Psoas muscle (tissue), 8 donors: ENCODE data around the gene ABL2. TPM values are rescaled to one million over a fixed set of nuclear protein-coding genes. Genes with fewer than 3 reads are reported as not detected.

Experiments
- ATAC-seq, 4 donors: fragments of 200-7000 bp; cut with Tn5 transposase; one replicate each; pipeline ENCODE4 v1.9.1; 2020; ENCODE audit warnings: moderate library complexity in 3 of 4, mild to moderate bottlenecking in 2 of 4
- DNase-seq, 2 donors: peaks; one replicate each; pipeline ENCODE4 v3.0.0-alpha.2; 2020
- H3K27ac ChIP-seq: fragments of 200-600 bp; one replicate; pipeline ENCODE4 v1.8.0; 2022
- H3K27me3 ChIP-seq, 3 donors: fragments of 200-600 bp in 1 of 3; one replicate each; pipeline versions ENCODE4 v1.6.1 to v1.8.0; 2013 to 2022; ENCODE audit warnings: low read length in 2 of 3, mild to moderate bottlenecking in 2 of 3, moderate library complexity in 1 of 3; ENCODE audit not compliant: insufficient read depth in 3 of 3
- H3K36me3 ChIP-seq, 2 donors: fragments of 200-600 bp in 1 of 2; one replicate each; pipeline versions ENCODE4 v1.6.1 to v1.8.0; 2013 to 2022; ENCODE audit warnings: low read depth in 1 of 2, mild to moderate bottlenecking in 1 of 2, moderate library complexity in 1 of 2; ENCODE audit not compliant: insufficient read depth in 1 of 2
- H3K4me1 ChIP-seq: fragments of 200-600 bp; one replicate; pipeline ENCODE4 v1.8.0; 2022
- H3K4me3 ChIP-seq: fragments of 200-600 bp; one replicate; pipeline ENCODE4 v1.8.0; 2022; ENCODE audit warnings: mild to moderate bottlenecking
- H3K9me3 ChIP-seq: fragments of 200-600 bp; one replicate; pipeline ENCODE4 v1.8.0; 2022
- WGBS, 3 donors: extraction: QIAGEN DNeasy Blood & Tissue Kit; methylation state at CpG; one replicate each; pipeline versions ENCODE4 v1.1.6 to v1.1.7; 2013; 5-methylcytosine and 5-hydroxymethylcytosine counted together
- intact Hi-C, 2 donors: fragments of 100-400 bp; cut with DNase I; formaldehyde crosslinking; loops; one replicate each; pipeline versions ENCODE4 v1.11.0 to v1.14.2; 2022
- polyA plus RNA-seq, 3 donors: library from polyadenylated mRNA; stranded (reverse); fragments of 200-250 nt; gene quantifications; one replicate each; pipeline ENCODE4 v1.2.3, GENCODE V29; 2013
- total RNA-seq, 4 donors: library from RNA; stranded (reverse); fragmentation: NEBNext Ultra II Directional in 2 of 4; extraction: Animal tissue kit (Norgen Biotek cat#: 25700) in 2 of 4; gene quantifications; one replicate each; pipeline versions ENCODE4 v1.2.1 to v1.2.4, GENCODE V29; 2021 to 2023
- TF ChIP-seq, protein P1 (sequence below): fragments of 200-600 bp; IDR thresholded peaks from one replicate; pipeline ENCODE4 v1.8.0; 2022; ENCODE audit warnings: antibody characterized with exemption
- donor health status: healthy with polysubstance abuse.
- donor health status: DM: no; HTN: no; CAD: no; lungs with moderate emphysema.
- donor health status: Bipolar disorder and iron deficiency.
- donor health status: healthy.
- donor health status: DM: yes; HTN: yes; CAD: no.
- donor health status: DM: no; HTN: no; CAD: no.
- donor health status: DM: no; HTN: no; CAD: no.
- donor health status: DM: yes; HTN: yes; CAD: no.

Gene ABL2
- total and polyA plus RNA-seq, 7 donors = 1.4 to 11.7 (median 8.6) TPM

GRCh38 chr1:179124873-179125272, 104.6 kb downstream of the ABL2 start:
- 84 to 96% (median 88%) methylated on average over 1 of the region's 1 CpG for WGBS, 3 donors
- H3K4me1 ChIP-seq = no peaks in the 10 kb centered on the region

DNA sequence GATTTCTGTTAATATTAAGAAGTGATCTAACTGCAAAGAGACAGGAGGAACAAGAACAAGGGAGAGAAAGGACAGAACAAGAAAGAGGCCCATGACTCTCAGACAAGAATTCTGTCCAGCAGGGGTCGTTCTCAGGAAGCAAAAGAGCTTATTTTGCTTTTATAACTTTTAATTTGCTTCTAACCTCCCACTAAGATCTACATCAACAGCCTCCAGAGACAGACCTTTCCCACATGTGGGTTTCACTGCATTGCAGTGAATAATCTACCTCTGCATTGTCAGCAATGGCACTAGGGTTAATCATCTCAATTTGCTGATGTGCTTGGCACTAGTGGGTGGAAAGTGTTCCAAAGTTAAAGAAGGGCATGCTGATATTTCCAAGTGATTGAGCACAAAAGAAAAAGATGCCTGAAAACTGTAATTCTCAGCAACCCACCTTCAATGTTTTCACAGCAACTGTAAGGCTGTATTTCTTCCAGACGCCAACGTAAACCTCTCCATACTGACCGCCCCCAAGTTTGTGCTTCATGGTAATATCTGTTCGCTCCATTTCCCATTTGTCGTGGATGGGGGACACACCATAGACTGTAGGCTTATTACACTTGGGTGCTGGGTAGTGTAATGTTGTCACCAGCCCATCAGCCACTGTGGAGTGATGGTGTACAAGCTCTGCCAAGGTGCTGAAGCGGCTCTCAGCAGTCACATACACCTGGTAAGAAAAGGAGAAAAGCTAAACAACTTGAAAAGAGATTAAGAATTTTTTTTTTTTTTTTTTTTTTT, 108.1 kb downstream of the ABL2 start:
- Histone ChIP-seq H3K4me1 (no peaks in the 10 kb centered on the region), H3K27me3 (no peaks in the 10 kb centered on the region), H3K27ac (no peak overlapping the region), H3K4me3 (no peak overlapping the region), H3K36me3 (peaks cover 13 to 62% of the 10 kb centered on the region in 2 donors), H3K9me3 (no peaks in the 10 kb centered on the region)
- no peak for DNase-seq
- ATAC-seq = peak in 2 of 4 donors; percentile 53 to 79
- WGBS, 3 donors = 84 to 88% (median 86%) methylated on average over 7 of the region's 7 CpGs
- intact Hi-C loops = loop anchor here (2.0 to 10.0 kb wide), 3 partner anchors 71 to 173 kb away; partner anchors contain the start of gene SOAT1 (in 1 of the 2)
- TF ChIP-seq, protein P1, sequence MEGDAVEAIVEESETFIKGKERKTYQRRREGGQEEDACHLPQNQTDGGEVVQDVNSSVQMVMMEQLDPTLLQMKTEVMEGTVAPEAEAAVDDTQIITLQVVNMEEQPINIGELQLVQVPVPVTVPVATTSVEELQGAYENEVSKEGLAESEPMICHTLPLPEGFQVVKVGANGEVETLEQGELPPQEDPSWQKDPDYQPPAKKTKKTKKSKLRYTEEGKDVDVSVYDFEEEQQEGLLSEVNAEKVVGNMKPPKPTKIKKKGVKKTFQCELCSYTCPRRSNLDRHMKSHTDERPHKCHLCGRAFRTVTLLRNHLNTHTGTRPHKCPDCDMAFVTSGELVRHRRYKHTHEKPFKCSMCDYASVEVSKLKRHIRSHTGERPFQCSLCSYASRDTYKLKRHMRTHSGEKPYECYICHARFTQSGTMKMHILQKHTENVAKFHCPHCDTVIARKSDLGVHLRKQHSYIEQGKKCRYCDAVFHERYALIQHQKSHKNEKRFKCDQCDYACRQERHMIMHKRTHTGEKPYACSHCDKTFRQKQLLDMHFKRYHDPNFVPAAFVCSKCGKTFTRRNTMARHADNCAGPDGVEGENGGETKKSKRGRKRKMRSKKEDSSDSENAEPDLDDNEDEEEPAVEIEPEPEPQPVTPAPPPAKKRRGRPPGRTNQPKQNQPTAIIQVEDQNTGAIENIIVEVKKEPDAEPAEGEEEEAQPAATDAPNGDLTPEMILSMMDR = peak; percentile 62

More at GRCh38 chr1:179124873-179125272, 104.6 kb downstream of the ABL2 start:
- no peaks in the 10 kb centered on the region for H3K9me3 ChIP-seq
- H3K27me3 ChIP-seq = no peaks in the 10 kb centered on the region
- intact Hi-C loops = loop anchor here (5.0 to 10.0 kb wide), 2 partner anchors 67 to 170 kb away; partner anchors contain the start of gene SOAT1 (in 1 of the 2)
- no peak overlapping the region for H3K27ac ChIP-seq
- TF ChIP-seq, protein P1 = no peak
- no peak overlapping the region for H3K4me3 ChIP-seq
- peaks cover 11 to 38% of the 10 kb centered on the region in 2 donors for H3K36me3 ChIP-seq
- ATAC-seq = no peak
- no peak for DNase-seq

DNA sequence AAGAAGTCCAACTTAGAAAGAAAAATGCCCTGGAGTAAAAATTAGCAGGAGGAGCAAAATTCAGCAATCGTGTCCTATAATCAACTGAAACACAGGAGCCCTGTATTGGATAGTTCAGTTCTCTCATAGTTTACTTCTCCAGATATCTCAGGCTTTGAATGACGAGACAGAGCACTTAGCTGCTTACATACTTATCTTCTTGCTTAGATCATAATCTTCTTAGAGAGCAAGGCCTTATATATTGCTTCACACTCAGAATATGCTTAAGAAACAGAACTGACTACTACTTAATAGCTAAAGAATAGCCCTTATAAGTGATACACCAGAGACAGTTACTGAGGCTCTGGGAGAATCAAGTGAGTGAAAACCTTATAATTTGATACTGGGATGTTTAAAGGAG, 108.7 kb downstream of the ABL2 start:
- WGBS, 3 donors = 88 to 92% (median 90%) methylated on average over 2 of the region's 2 CpGs
- no peaks in the 10 kb centered on the region for H3K4me1 ChIP-seq
- ATAC-seq = no peak
- no peaks in the 10 kb centered on the region for H3K9me3 ChIP-seq
- intact Hi-C loops = loop anchor here (2.0 to 10.0 kb wide), 3 partner anchors 72 to 174 kb away; partner anchors contain the start of gene SOAT1 (in 1 of the 2)
- no peak for DNase-seq
- TF ChIP-seq, protein P1 = no peak
- no peaks in the 10 kb centered on the region for H3K27me3 ChIP-seq
- no peak overlapping the region for H3K27ac ChIP-seq
- peaks cover 11 to 64% of the 10 kb centered on the region in 2 donors for H3K36me3 ChIP-seq
- no peak overlapping the region for H3K4me3 ChIP-seq

- no peak overlapping the region for H3K27ac ChIP-seq
- no peaks in the 10 kb centered on the region for H3K27me3 ChIP-seq
- TF ChIP-seq, protein P1 = no peak
- H3K4me3 ChIP-seq = no peak overlapping the region
- no peak for DNase-seq
- ATAC-seq = no peak
- intact Hi-C loops = no loop called here
- H3K9me3 ChIP-seq = no peaks in the 10 kb centered on the region
- peaks cover 11 to 65% of the 10 kb centered on the region in 2 donors for H3K36me3 ChIP-seq
- no peaks in the 10 kb centered on the region for H3K4me1 ChIP-seq
Observed at GRCh38 chr1:179119513-179119912, 110.0 kb downstream of the ABL2 start.
